IPS-NIHi7 (cell line): ENCODE results near the gene COL25A1.

ENCODE experiments used
- DNase-seq: peaks from one replicate; pipeline ENCODE4 v3.0.0; 2012; ENCODE audit warnings: mixed read lengths; ENCODE audit errors: extremely low spot score

The COL25A1 gene

DNA sequence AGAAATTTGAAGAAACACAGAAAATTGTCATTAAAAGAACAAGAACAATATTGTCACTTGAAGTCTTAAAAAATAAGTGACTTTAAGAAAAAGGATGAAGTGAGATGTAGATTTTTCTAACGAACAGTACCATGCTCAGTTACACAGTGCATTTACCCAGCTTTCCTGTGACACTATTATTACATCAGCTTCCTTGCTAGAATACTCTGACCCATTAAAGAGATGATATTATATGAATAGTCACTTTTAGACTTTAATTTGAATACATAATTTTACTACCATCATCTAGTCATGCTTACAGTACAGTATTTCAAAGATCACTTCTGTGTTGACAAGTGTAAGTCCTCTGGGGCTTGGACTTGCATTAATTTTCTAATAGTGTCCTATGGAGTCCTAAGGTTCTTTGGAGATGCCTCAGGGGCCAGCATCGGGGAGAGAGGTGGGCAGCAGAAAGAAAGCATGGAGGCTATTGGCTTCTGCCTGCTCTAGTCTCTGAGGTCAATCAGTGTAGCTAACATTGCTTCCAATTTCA is 10.7 kb downstream of the COL25A1 start:
- no peak for DNase-seq

DNA sequence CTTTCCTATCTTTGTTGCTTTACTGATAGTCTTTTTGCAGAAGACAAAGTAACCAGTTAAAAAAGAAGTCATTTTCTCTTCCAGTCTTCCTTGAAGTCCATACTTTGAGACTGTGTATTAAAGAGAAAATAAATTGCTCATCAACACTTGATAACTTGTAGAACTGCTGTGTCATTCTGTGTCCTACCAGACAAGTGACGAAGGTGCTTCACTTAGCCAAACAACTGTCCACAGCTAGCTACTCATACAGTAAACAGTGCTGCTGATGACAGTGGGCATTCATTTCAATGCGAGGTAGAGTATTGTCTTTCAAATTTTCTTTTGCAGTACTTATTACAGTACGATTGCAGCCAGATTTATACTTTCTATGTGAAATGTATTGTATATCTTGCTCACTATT is 11.5 kb downstream of the COL25A1 start:
- no peak for DNase-seq

DNA sequence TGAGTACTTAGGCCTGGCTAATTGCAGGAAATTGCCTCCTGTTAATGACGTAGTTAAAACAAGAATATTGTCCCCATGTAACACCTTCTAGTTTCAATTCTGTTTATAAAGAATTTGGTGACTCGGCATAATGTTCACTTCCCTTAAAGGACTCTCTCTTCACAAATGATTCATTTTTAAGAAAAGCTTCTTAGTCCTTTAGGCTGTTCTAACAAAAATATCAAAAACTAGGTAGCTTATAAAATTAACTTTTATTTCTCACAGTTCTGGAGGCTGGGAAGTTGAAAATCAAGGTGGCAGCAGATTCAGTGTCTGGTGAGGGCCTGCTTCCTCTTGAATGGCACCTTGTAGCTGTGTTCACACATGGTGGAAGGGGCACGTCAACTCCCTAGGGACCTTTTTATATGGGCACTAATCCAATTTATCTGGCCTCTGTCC is 23.8 kb downstream of the COL25A1 start:
- no peak for DNase-seq

DNA sequence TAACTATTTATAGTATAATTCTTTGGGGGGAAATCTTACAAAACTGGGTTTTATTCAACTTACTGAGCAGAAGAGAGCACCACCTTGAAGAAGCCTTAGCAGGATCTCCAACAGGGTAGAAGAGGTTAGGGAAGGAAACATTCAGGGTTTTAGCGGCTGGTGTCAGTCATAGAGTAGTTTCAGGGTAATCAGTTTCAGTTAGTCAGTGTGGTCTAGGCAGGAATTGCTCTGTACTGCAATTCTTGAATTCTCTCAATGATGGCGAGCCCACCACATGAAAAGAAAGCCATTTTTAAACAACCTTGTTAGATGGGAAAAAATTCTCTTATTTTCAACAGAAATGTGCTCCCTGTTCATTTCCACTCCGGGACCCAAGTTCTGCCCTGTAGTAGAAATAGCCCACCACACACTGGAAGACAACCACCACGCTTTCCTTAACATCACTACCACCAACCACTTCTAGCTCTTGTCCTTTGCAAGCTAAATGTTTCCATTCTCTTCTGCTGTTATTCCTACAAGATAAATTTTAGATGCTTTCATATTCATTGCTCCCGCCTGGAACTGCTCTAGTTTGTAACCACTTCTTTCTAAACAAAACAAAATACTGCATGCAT is 25.9 kb downstream of the COL25A1 start:
- DNase-seq: no peak

DNA sequence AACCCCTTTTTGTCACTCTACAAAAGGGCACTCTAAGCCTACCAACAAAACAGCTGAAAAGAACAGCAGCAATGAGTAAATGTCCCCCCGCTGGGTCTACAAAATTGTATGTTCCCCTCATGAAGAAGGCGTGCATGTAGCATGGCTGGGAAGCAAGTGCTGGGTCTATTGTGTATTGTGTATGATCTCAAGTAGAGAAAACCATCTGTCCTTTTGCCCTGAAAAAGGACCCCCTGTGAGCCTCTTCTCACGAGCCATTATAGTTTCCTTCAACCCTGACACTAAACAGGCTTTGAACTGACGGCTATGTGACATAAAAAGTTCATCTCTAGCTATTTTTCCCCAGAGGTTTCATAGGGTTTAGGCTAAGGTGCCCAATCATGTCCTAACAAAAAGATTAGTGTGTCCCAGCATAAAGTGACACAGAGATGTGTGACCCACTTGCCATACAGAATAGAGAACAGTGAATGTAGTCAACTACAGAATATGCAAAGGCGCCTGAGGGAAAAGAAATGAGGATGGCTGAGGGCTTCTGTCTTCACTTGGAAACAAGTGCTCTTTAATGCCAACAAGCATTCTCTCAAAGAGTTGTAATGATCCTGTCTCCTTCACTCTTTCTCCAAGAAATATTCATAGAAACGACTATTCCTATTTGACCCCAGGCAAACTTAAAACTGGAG is 27.3 kb downstream of the COL25A1 start:
- DNase-seq: no peak

DNA sequence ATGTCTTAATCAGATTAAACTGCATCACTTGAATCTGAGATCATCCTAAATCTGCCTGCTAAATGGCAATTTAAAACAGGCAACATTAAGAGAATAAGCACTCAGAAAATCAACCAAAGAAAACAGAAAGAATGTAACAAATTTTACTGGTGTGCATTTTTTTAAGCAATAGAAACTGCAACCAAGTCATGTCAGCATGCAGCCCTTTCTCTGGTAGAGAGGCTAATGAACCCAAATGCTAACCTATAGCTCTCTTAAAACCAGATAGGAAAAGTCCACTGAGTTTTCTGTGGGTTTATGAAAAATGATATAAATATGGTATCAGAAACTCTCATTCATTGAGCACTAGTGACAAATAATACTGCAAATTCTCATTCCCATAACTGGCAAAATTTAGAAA is 35.6 kb downstream of the COL25A1 start:
- DNase-seq: no peak

DNA sequence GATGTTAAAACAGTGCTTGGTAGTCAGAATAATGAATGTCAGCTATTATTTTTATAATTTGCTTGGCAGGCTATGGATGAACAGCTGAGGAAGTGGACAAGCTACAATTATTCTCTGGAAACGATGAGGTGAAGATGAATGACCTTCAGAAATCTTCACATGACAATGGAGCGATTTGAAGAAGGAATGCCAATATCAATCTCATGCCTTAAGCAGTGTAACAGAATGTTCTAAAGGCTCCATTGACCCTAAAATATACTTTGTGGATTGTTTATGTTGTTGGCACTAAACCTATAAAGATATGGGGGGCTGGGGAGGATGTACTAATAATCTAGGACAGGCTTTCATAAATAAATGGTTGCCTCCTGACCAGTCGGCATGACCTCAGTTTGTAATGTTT is 36.2 kb downstream of the COL25A1 start:
- no peak for DNase-seq

DNA sequence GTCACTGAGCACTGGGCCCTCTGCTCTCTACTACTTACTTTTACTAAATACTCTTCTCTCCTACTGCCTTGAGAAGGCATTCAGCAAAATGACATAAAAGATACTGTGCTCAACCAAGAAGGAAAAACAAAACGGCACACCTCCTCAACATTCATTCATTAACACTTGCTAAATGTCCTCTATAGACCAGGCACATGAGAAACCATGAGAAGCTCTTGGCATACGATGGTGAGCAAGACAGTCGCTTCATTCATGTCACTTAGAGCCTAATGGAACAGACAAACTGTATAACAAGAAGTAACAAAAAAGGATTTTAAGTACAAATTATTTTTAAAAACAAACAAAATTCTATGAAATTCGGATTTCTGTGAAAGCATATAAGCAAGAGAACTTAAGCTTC is 38.7 kb downstream of the COL25A1 start:
- DNase-seq: no peak

DNA sequence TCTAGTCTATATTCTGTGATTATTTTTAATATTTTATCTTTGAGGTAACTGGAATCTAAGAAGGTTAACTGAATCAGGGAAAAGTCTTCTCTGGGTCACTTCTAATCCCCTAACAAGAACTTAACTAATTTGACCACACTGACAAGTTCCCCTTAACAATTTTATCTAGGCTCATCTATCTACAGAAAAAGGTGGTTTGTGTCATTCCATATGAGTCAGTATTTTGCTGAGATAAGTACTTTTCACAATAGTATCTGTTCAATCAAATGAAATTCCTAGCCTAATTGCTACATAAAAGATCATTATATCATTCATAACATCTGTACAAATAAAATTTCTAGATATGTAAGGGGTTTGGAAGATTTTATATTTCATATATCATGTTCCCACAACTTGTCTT is 45.6 kb downstream of the COL25A1 start:
- no peak for DNase-seq

DNA sequence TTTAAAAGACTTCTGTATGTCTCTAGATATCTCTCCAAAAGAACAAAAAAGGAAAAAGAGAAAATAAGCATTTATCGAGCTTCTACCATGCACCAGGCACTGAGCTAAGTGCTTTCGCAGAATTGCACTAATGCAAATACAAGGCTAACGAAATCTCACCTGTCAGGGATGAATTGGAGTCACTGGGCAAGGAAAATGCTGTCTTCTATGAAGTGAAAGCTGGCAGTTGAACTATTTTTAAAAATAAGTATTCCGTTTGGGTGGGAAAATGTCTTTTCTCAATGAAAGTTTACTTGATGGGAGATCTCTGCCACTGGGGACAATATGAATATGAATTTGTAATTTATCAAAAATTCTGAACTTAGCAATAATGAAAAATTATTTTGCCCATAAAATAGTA is 47.6 kb downstream of the COL25A1 start:
- DNase-seq: no peak

DNA sequence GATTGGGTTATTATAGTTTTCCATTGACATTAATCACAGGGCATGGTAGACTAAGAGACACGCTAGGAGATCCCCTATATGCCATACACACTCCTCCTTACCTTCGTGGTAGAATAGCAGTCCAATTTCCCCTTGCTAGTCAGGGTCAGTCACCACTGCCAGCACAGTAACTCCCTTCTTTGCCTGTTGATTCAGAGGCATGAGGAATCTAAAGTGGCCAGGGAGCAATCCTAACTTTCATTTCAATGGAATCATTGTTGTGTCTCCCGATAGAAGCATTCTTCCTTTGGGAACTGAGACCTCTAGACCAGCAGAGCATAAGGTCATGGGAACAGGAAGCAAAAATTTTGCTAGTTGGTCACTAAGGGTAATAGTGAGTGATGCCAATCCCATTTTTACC is 51.1 kb downstream of the COL25A1 start:
- no peak for DNase-seq

DNA sequence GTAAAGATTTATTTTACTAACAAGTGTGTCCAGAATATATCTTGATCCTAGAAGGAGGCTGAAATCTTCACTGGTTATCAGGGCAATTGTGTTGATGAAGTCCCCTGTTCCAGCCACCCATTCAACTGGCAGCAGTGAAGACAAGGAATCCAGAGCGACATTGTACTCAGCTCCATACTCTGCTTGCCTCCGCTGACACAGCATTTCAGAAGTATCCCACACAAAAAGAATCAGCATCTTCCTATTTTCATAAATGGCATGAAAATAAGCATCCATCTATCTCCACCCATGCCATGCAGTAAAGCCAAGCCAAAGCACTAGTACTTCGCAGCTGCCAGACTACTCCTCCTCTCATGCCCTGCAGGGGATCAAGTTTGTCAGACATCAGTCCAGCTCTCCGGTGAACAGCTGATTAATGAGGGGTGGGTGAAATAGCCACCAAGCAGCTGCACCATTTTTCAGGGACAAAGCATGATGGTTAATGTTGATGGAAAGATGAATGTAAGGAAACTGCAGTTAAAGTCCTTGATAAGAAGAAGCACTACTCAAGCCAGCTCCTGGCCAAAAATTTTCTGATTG is 54.0 kb downstream of the COL25A1 start:
- no peak for DNase-seq

DNA sequence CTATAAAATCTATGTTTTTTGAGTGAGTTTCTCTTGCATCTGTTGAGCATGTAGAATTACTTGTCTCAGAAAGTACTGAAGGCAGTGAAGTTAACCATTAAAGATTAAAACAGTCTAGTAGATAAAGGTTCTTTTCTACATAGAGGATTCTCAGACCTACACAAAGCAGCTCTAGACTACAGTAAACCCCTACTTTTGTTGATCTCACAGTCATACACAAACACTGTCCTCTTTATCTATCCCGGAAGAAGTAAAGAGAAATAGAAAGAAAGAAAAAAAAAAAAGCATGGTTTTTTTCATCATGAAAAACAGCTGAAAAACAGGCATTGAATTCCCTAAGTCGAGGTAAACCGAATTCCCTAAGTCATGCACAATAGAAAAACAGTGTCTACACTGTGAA is 58.6 kb downstream of the COL25A1 start:
- DNase-seq: no peak

DNA sequence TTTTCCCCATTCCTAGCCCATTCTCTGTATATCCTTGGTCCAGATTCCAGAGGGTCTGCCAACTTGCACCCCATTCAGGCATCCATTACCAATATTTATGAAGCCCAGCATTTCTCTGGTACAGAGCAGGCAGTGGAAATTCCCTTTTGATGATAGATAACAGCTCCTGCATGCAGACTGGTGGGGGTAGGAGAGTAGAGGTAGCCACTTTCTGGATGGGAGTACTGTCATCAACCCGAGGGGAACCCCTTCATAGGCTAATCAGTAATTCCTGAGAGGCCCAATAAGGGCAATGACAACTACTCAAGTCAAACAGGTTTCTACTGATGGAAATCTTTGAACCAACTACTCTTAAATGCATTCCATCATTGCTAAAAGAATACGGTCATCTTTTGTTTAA is 63.7 kb downstream of the COL25A1 start:
- no peak for DNase-seq

DNA sequence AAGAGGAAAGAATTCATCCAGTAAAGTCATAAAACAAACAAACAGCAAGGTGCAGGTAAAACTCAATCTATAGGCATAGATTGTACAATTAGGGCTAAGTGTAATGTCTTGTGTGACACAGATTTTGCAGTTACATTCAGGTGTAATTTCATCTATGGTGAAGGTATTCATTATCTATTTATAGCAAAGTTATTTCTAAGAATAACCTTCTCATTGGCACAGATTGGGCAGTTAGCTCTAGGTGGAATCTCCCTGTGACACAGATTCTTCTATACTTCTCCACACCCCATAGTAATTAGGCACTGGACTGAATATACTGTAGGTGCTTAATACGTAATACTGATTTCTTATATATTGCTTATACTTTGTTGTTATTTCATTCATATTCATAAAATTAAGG is 66.8 kb downstream of the COL25A1 start:
- DNase-seq: no peak

DNA sequence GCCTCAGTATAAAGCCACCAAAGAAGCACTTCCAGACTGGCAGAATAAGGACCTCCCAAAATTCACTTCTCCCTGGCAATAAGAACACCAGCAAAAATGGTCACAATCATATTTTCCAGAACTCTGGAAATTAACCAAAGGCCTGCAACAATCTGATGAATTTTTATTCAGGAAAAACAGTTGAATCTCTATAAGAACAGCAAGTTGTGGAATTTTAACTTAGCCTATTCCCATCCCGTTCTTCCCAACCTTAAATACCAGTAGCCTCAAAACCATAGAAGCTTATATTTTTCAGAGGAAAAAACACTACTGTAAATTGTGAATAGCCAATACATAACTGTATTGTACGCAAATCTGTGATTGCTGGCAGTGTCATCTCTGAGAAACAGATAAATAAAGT is 67.9 kb downstream of the COL25A1 start:
- no peak for DNase-seq

DNA sequence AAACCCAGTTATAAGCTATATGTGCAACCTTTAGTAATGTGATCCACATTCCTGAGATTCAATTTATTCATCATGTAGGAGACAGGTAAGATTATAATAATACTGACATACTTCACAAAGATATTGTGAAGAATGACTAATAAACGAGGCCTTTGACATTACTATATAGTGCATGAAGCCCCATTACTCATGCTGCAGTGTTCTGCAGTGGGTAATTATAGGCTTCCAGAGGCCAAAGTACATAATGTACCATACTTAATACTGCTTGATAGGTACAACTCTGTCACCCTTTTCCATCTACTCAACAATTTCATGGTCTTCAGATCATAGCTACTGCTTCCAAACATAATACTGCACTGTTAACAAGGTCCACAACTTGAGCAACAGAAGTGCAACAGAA is 68.9 kb downstream of the COL25A1 start:
- DNase-seq: no peak

DNA sequence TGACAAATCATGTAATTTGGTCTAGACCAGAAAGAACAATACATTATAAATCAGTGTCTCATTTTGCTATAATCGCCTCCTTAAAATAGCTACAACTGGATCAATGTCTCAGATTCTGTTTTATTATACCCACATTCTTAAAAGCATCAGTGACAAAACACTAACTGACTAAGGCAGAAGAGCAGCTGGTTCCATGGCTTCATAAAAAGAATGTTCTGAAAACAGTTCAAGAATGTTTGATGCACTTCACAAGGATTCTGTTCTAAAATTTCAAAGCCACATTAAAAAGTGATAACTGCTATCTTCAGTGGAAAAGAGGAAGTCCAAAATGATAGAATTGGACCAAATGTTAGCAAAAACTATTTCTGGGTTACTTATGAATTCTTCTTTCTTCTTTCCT is 69.8 kb downstream of the COL25A1 start:
- DNase-seq: no peak

DNA sequence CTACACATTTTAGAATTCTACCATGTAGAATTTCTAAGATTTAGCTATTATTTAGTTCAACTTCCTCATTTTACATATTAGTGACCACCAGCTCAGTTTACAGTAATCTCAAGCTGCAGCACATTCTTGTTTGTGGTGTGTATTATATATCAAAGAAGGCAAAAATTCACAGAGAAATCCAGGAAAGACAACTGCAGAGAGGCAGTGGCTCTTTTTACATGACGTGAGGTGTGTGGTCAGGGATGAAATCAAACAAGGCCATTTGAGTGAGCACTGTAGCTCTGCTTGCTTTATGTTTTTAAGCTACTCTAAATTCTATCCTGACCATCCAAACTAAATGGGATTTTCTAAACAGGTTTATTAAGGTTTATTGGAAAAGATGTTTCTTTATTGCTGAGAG is 71.1 kb downstream of the COL25A1 start:
- DNase-seq: no peak

DNA sequence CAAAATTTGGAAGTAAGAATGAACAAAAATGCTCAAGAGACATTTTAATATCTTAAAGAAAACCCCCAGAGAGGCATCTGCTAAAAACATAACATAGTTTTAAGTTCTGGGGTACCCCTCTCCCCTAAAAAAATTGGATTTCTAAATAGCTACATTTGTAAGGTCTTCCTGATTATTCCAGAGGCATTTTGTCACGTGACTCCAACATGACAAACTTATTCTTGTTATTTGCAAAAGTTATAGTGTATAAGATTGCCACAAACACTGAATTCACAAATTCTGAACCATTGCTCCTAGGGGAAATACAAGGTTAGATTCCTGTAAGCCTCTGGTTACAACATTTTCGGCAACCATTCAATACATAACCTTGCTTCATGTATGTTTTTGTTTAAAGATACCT is 73.4 kb downstream of the COL25A1 start:
- DNase-seq: no peak

DNA sequence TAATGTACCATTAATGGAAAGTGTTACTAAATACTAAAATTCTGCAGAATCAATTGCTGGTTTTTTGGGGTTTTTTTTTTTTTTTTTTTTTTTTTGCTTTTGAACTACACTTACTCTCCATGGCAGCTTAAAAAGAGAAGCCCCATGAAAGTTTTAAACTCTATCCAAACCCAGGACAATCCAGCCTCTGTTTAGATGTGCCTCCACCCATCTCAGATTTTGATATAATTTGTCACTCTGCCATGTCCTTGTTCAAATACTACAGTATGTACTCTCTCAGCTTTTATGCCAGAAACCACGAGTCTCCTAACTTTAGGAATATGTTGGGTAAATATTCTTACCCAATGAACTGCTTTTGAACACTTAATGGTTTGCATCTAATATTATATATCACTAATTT is 84.2 kb downstream of the COL25A1 start:
- no peak for DNase-seq

DNA sequence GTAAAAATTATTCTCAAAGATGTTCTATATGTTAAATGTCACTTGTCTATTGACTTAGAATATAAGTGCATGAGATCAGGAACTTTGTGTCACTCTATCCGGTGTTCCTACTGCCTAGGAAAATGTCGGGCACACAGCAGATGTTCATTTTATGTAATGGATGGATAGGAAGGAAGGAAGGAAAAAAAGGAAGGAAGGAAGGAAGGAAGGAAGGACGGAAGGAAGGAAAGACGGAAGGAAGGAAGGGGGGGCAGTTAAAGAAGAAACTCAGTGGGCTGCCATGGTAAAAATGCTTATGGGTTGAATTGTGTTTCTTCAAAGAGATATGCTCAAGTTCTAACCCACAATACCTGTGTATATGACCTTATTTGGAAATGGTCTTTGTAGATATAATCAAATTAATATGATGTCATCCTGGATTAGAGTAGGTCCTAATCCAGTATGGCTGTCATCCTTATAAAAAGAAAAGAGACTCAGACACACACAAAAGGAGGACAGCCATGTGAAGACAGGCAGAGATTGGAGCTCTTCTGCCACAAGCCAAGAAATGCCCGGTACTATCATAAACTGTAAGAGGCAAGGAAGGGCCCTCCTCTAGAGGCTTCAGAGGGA is 86.3 kb downstream of the COL25A1 start:
- DNase-seq: no peak

DNA sequence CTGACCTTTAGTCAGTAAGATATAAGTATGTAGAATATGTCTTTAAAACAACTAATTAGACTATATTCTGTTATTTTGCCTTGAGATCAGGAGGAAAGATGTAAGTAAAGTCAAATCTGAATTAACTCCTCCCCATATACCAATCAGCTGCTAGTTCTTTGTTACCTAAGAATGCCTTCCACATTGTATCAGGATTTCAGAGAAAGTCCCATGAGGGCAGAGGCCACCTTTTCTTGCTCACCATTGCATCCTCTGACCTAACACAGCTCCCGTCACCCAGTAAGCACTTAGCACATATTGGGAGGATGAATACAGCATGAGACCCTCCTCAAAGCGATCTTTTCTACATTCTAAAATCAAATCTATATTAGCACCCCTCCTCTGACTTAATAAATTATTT is 87.0 kb downstream of the COL25A1 start:
- DNase-seq: no peak
